ENCODE data around the gene AHCYL2. TPM values are rescaled to one million over a fixed set of nuclear protein-coding genes. Genes with fewer than 3 reads are reported as not detected.

The AHCYL2 gene
- total RNA-seq, 1 experiment from 2014 or later: 17.0 TPM

DNA sequence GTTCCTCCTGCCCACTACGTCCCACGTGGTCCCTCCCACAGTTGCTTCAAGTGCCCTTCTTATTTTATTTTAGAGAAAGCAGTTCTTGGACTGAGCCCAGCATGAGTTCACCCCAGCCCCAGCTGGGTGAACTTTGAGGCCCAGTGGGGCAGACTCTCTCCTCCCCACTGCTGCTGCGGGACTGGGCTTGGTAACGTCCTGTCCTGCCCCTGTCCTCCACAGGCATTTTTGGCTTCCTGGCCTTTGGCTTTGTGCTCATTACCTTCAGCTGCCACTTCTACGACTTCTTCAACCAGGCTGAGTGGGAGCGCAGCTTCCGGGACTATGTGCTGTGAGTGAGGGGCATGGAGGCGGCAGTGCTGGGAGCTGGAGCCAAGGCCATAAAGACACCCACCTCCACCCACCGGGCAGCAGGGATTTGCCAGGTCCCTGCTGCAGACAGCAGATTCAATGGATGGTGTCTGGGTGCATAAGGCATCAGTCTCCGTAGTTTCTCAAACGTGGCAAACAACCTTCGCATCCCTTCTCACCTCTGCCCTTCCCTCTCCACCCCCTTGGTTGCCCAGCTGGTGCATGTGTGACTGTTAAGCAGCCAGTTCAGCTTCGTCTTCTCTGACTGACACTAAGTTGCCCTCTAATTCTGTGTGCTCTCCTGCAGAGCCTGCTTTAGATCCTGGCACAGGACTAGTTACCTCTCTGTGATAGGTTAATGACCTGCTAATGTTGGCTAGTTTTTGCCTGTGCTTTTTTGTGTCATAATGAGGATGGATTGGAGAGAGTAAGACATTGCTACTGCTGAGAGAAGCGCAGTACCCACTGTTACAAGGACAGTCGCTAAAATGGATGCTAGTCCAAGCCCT lies 15.5 kb upstream of the AHCYL2 start:
- TF ChIP-seq EGR1 (IDR thresholded peaks at IDR 0.05; ENCODE audit: low read depth): no peak
- TF ChIP-seq POLR2AphosphoS5 (IDR thresholded peaks at IDR 0.05; ENCODE audit: low read depth, low read length): no peak
- TF ChIP-seq, protein P1, sequence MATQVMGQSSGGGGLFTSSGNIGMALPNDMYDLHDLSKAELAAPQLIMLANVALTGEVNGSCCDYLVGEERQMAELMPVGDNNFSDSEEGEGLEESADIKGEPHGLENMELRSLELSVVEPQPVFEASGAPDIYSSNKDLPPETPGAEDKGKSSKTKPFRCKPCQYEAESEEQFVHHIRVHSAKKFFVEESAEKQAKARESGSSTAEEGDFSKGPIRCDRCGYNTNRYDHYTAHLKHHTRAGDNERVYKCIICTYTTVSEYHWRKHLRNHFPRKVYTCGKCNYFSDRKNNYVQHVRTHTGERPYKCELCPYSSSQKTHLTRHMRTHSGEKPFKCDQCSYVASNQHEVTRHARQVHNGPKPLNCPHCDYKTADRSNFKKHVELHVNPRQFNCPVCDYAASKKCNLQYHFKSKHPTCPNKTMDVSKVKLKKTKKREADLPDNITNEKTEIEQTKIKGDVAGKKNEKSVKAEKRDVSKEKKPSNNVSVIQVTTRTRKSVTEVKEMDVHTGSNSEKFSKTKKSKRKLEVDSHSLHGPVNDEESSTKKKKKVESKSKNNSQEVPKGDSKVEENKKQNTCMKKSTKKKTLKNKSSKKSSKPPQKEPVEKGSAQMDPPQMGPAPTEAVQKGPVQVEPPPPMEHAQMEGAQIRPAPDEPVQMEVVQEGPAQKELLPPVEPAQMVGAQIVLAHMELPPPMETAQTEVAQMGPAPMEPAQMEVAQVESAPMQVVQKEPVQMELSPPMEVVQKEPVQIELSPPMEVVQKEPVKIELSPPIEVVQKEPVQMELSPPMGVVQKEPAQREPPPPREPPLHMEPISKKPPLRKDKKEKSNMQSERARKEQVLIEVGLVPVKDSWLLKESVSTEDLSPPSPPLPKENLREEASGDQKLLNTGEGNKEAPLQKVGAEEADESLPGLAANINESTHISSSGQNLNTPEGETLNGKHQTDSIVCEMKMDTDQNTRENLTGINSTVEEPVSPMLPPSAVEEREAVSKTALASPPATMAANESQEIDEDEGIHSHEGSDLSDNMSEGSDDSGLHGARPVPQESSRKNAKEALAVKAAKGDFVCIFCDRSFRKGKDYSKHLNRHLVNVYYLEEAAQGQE (IDR thresholded peaks at IDR 0.05; ENCODE audit: low read depth): no peak
- TF ChIP-seq, protein P2, sequence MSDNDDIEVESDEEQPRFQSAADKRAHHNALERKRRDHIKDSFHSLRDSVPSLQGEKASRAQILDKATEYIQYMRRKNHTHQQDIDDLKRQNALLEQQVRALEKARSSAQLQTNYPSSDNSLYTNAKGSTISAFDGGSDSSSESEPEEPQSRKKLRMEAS (IDR thresholded peaks at IDR 0.05): no peak
- no peak for TF ChIP-seq EZH2phosphoT487 (IDR thresholded peaks at IDR 0.05; ENCODE audit: borderline replicate concordance)
- no peak for TF ChIP-seq SIN3A (IDR thresholded peaks at IDR 0.05; ENCODE audit: low read depth)
- no peak for TF ChIP-seq CEBPB (IDR thresholded peaks at IDR 0.05; ENCODE audit: low read depth)
- no peak for TF ChIP-seq ZFX (IDR thresholded peaks at IDR 0.05)
- TF ChIP-seq YY1 (IDR thresholded peaks at IDR 0.05; ENCODE audit: extremely low read depth, insufficient replicate concordance, low read depth, low read length): no peak
- TF ChIP-seq, protein P3, sequence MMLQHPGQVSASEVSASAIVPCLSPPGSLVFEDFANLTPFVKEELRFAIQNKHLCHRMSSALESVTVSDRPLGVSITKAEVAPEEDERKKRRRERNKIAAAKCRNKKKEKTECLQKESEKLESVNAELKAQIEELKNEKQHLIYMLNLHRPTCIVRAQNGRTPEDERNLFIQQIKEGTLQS (IDR thresholded peaks at IDR 0.05): no peak
- no peak for TF ChIP-seq POLR2A (IDR thresholded peaks at IDR 0.05; ENCODE audit: borderline replicate concordance, extremely low read depth, insufficient read depth, insufficient read length)
- TF ChIP-seq, protein P4, sequence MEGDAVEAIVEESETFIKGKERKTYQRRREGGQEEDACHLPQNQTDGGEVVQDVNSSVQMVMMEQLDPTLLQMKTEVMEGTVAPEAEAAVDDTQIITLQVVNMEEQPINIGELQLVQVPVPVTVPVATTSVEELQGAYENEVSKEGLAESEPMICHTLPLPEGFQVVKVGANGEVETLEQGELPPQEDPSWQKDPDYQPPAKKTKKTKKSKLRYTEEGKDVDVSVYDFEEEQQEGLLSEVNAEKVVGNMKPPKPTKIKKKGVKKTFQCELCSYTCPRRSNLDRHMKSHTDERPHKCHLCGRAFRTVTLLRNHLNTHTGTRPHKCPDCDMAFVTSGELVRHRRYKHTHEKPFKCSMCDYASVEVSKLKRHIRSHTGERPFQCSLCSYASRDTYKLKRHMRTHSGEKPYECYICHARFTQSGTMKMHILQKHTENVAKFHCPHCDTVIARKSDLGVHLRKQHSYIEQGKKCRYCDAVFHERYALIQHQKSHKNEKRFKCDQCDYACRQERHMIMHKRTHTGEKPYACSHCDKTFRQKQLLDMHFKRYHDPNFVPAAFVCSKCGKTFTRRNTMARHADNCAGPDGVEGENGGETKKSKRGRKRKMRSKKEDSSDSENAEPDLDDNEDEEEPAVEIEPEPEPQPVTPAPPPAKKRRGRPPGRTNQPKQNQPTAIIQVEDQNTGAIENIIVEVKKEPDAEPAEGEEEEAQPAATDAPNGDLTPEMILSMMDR (IDR thresholded peaks at IDR 0.05 in 2 of 3, conservative IDR thresholded peaks at IDR 0.05 in 1 of 3; ENCODE audit: borderline replicate concordance in 1 of 3, insufficient read depth in 1 of 3, low read depth in 2 of 3, low read length in 2 of 3): no peak
- no peak for TF ChIP-seq FOSL1 (IDR thresholded peaks at IDR 0.05; ENCODE audit: low read depth)
- no peak for TF ChIP-seq ELF1 (IDR thresholded peaks at IDR 0.05; ENCODE audit: borderline replicate concordance, low read depth)
- TF ChIP-seq TCF7L2 (IDR thresholded peaks at IDR 0.05; ENCODE audit: borderline replicate concordance, extremely low read depth, insufficient read depth, insufficient read length): no peak
- TF ChIP-seq, protein P5, sequence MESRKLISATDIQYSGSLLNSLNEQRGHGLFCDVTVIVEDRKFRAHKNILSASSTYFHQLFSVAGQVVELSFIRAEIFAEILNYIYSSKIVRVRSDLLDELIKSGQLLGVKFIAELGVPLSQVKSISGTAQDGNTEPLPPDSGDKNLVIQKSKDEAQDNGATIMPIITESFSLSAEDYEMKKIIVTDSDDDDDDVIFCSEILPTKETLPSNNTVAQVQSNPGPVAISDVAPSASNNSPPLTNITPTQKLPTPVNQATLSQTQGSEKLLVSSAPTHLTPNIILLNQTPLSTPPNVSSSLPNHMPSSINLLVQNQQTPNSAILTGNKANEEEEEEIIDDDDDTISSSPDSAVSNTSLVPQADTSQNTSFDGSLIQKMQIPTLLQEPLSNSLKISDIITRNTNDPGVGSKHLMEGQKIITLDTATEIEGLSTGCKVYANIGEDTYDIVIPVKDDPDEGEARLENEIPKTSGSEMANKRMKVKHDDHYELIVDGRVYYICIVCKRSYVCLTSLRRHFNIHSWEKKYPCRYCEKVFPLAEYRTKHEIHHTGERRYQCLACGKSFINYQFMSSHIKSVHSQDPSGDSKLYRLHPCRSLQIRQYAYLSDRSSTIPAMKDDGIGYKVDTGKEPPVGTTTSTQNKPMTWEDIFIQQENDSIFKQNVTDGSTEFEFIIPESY (IDR thresholded peaks at IDR 0.05; ENCODE audit: extremely low read depth, insufficient replicate concordance, low read length): no peak
- no peak overlapping the region for H3K27ac ChIP-seq (ENCODE audit: low read depth, low read length)
- intact Hi-C loops (cut with micrococcal nuclease): no loop called here
- no peaks in the 10 kb centered on the region for H3K9me3 ChIP-seq (ENCODE audit: control insufficient read depth in 1 of 2, insufficient read depth in 1 of 2, low read depth in 1 of 2, low read length in 2 of 2)
- H3K79me2 ChIP-seq (ENCODE audit: insufficient read depth, low read length): no peaks in the 10 kb centered on the region
- no peaks in the 10 kb centered on the region for H3K4me1 ChIP-seq (ENCODE audit: control insufficient read depth in 1 of 2, insufficient read depth in 2 of 2, low read length in 2 of 2)
- no peak overlapping the region for H3K4me3 ChIP-seq (replicated peaks in 1 of 2; ENCODE audit: low read depth in 1 of 2, low read length in 2 of 2)
- BruUV-seq (replicated peaks): no TSS peak
- ChIA-PET CTCF (interaction anchor here (1.2 to 5.0 kb wide), 3 partner anchors 43 to 118 kb away, joined by 3 to 45 read pairs (median 3); no protein-coding TSS in a partner anchor), RAD21 (ENCODE audit: low non-redundant PET in 1 of 2, low total read pairs in 2 of 2, uncharacterized antibody in 2 of 2, unreplicated experiment in 2 of 2) (interaction anchor here in 1 of 2 experiments (1.6 kb wide), 1 partner anchor 118 kb away, joined by 4 read pairs; no protein-coding TSS in a partner anchor), POLR2A (no interaction called here)
- H3K4me2 ChIP-seq (ENCODE audit: low read length): no peak overlapping the region
- no peaks in the 10 kb centered on the region for H3K36me3 ChIP-seq (ENCODE audit: control insufficient read depth in 1 of 2, insufficient read depth in 2 of 2, low read length in 2 of 2)
- H3K27me3 ChIP-seq (ENCODE audit: insufficient read depth, low read length): no peaks in the 10 kb centered on the region
- no peaks in the 10 kb centered on the region for H4K20me1 ChIP-seq (ENCODE audit: insufficient read depth)
- DNase-seq (ENCODE audit: low read depth, low spot score): no peak
- H3K9ac ChIP-seq (ENCODE audit: low read length): no peak overlapping the region
- H2AFZ ChIP-seq (ENCODE audit: low read depth, low read length, poor library complexity, severe bottlenecking): no peak overlapping the region
- no peak for ATAC-seq
- H3K9me2 ChIP-seq (ENCODE audit: insufficient read depth): no peaks in the 10 kb centered on the region

Measured in HCT116 (cell line).